ENCODE results near the gene TAAR6.
"Not testable (repeated sequence)": the region's sequence is repeated elsewhere in the genome, so short reads cannot be mapped to it uniquely, and the experiment has no call there.

TAAR6 gene

GRCh38 chr6:132548746-132549463 is 21.2 kb upstream of the TAAR6 start:
- no peaks in the 10 kb centered on the region for H3K4me1 ChIP-seq (ENCODE audit: control insufficient read depth, insufficient read depth, low read length)
- H3K27me3 ChIP-seq (replicated peaks; ENCODE audit: control insufficient read depth, insufficient read depth, low read length): peaks cover 30% of the 10 kb centered on the region
- no peak overlapping the region for H3K9ac ChIP-seq (ENCODE audit: low read length)
- no peaks in the 10 kb centered on the region for H3K9me3 ChIP-seq (ENCODE audit: control insufficient read depth, low read length)
- H3K4me3 ChIP-seq (ENCODE audit: low read length): no peak overlapping the region
- H3K36me3 ChIP-seq (ENCODE audit: control insufficient read depth, insufficient read depth, low read length, severe bottlenecking): no peaks in the 10 kb centered on the region
- DNase-seq (ENCODE audit: low read depth): no peak

- Histone ChIP-seq H3K9me3 (ENCODE audit: control insufficient read depth, low read length) (no peaks in the 10 kb centered on the region), H3K27me3 (replicated peaks; ENCODE audit: control insufficient read depth, insufficient read depth, low read length) (peaks cover 29% of the 10 kb centered on the region), H3K36me3 (ENCODE audit: control insufficient read depth, insufficient read depth, low read length, severe bottlenecking) (no peaks in the 10 kb centered on the region), H3K4me3 (ENCODE audit: low read length) (no peak overlapping the region), H3K4me1 (ENCODE audit: control insufficient read depth, insufficient read depth, low read length) (no peaks in the 10 kb centered on the region), H3K9ac (ENCODE audit: low read length) (no peak overlapping the region)
- no peak for DNase-seq (ENCODE audit: low read depth)
Observed at GRCh38 chr6:132551214-132551613, 18.9 kb upstream of the TAAR6 start.

GRCh38 chr6:132552372-132552771 is 17.8 kb upstream of the TAAR6 start, which contains the start of gene TAAR8:
Gene TAAR8 (plus strand): TSS chr6:132552672. CDS start chr6:132552693, 21 bp downstream.
- peaks cover 22% of the 10 kb centered on the region for H3K27me3 ChIP-seq (replicated peaks; ENCODE audit: control insufficient read depth, insufficient read depth, low read length)
- no peak for DNase-seq (ENCODE audit: low read depth)
- no peaks in the 10 kb centered on the region for H3K4me1 ChIP-seq (ENCODE audit: control insufficient read depth, insufficient read depth, low read length)
- H3K9ac ChIP-seq (ENCODE audit: low read length): no peak within 1 kb of the TSS
- no peak within 1 kb of the TSS for H3K4me3 ChIP-seq (ENCODE audit: low read length)
- H3K9me3 ChIP-seq (ENCODE audit: control insufficient read depth, low read length): no peaks in the 10 kb centered on the region
- H3K36me3 ChIP-seq (ENCODE audit: control insufficient read depth, insufficient read depth, low read length, severe bottlenecking): no peaks in the 10 kb centered on the region

- peaks cover 27% of the 10 kb centered on the region for H3K27me3 ChIP-seq (replicated peaks; ENCODE audit: control insufficient read depth, insufficient read depth, low read length)
- not testable (repeated sequence) for H3K9ac ChIP-seq (ENCODE audit: low read length); H3K36me3 ChIP-seq (ENCODE audit: control insufficient read depth, insufficient read depth, low read length, severe bottlenecking); DNase-seq (ENCODE audit: low read depth); H3K4me1 ChIP-seq (ENCODE audit: control insufficient read depth, insufficient read depth, low read length); H3K4me3 ChIP-seq (ENCODE audit: low read length); H3K9me3 ChIP-seq (ENCODE audit: control insufficient read depth, low read length)
Observed at GRCh38 chr6:132560087-132560486, 10.0 kb upstream of the TAAR6 start.

GRCh38 chr6:132566404-132566803 is 3.7 kb upstream of the TAAR6 start:
- DNase-seq (ENCODE audit: low read depth): no peak
- Histone ChIP-seq H3K4me3 (ENCODE audit: low read length) (no peak overlapping the region), H3K9me3 (ENCODE audit: control insufficient read depth, low read length) (no peaks in the 10 kb centered on the region), H3K9ac (ENCODE audit: low read length) (no peak overlapping the region), H3K4me1 (ENCODE audit: control insufficient read depth, insufficient read depth, low read length) (no peaks in the 10 kb centered on the region), H3K36me3 (ENCODE audit: control insufficient read depth, insufficient read depth, low read length, severe bottlenecking) (no peaks in the 10 kb centered on the region), H3K27me3 (replicated peaks; ENCODE audit: control insufficient read depth, insufficient read depth, low read length) (peaks cover 55% of the 10 kb centered on the region)

- H3K27me3 ChIP-seq (replicated peaks; ENCODE audit: control insufficient read depth, insufficient read depth, low read length): peaks cover 50% of the 10 kb centered on the region
- no peaks in the 10 kb centered on the region for H3K36me3 ChIP-seq (ENCODE audit: control insufficient read depth, insufficient read depth, low read length, severe bottlenecking)
- no peaks in the 10 kb centered on the region for H3K4me1 ChIP-seq (ENCODE audit: control insufficient read depth, insufficient read depth, low read length)
- H3K9me3 ChIP-seq (ENCODE audit: control insufficient read depth, low read length): no peaks in the 10 kb centered on the region
- no peak overlapping the region for H3K4me3 ChIP-seq (ENCODE audit: low read length)
- DNase-seq (ENCODE audit: low read depth): no peak
- no peak overlapping the region for H3K9ac ChIP-seq (ENCODE audit: low read length)
Observed at GRCh38 chr6:132567566-132567965, 2.6 kb upstream of the TAAR6 start.

GRCh38 chr6:132568611-132569010 is 1.5 kb upstream of the TAAR6 start:
- H3K4me1 ChIP-seq (ENCODE audit: control insufficient read depth, insufficient read depth, low read length): no peaks in the 10 kb centered on the region
- DNase-seq (ENCODE audit: low read depth): no peak
- H3K9me3 ChIP-seq (ENCODE audit: control insufficient read depth, low read length): no peaks in the 10 kb centered on the region
- H3K36me3 ChIP-seq (ENCODE audit: control insufficient read depth, insufficient read depth, low read length, severe bottlenecking): no peaks in the 10 kb centered on the region
- H3K4me3 ChIP-seq (ENCODE audit: low read length): no peak overlapping the region
- peaks cover 49% of the 10 kb centered on the region for H3K27me3 ChIP-seq (replicated peaks; ENCODE audit: control insufficient read depth, insufficient read depth, low read length)
- no peak overlapping the region for H3K9ac ChIP-seq (ENCODE audit: low read length)

DNA sequence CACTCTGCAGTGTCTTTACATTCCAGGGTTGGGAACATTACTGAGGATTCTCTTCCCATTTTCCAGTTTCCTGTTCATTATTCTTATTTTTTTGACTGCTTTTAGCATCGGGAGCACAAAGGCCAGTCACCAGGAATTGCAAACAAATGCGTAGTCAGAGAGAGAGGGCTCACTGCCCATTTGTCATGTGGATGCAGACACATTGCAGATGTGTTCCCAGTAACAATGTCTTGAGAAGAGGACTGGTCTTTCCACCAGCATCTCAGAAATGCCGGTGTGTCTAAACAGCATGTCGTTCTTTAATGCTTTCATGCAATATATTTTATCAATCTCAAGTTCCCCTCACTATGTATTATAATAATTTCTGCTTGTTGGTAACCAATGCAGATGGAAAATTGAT is 952 bp upstream of the TAAR6 start:
- no peak for DNase-seq (ENCODE audit: low read depth)
- no peak overlapping the region for H3K9ac ChIP-seq (ENCODE audit: low read length)
- H3K9me3 ChIP-seq (ENCODE audit: control insufficient read depth, low read length): no peaks in the 10 kb centered on the region
- no peak overlapping the region for H3K4me3 ChIP-seq (ENCODE audit: low read length)
- H3K27me3 ChIP-seq (replicated peaks; ENCODE audit: control insufficient read depth, insufficient read depth, low read length): peaks cover 49% of the 10 kb centered on the region
- no peaks in the 10 kb centered on the region for H3K4me1 ChIP-seq (ENCODE audit: control insufficient read depth, insufficient read depth, low read length)
- no peaks in the 10 kb centered on the region for H3K36me3 ChIP-seq (ENCODE audit: control insufficient read depth, insufficient read depth, low read length, severe bottlenecking)

DNA sequence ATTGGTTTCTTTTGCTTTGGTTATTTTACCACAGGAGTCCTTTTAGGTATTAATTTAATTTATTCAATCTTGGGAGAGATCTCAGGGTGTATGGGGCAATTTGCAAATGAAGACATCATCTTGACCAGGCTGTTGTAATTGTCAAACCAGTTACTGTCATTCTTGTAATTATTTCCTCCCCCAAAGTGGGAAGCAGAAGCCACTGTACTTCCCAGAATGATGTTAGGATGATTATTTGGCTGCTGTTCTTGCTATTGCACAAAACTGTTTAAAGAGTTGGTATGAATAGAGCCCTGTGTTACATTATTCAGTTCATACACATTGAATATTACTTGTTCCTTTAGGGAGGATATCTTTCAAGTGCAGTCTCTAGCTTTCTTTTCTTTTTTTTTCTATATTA is 1.7 kb downstream of the TAAR6 start:
- Histone ChIP-seq H3K36me3 (ENCODE audit: control insufficient read depth, insufficient read depth, low read length, severe bottlenecking) (no peaks in the 10 kb centered on the region), H3K4me3 (ENCODE audit: low read length) (no peak overlapping the region), H3K9ac (ENCODE audit: low read length) (no peak overlapping the region), H3K4me1 (ENCODE audit: control insufficient read depth, insufficient read depth, low read length) (no peaks in the 10 kb centered on the region), H3K27me3 (replicated peaks; ENCODE audit: control insufficient read depth, insufficient read depth, low read length) (peaks cover 57% of the 10 kb centered on the region), H3K9me3 (ENCODE audit: control insufficient read depth, low read length) (no peaks in the 10 kb centered on the region)
- DNase-seq (ENCODE audit: low read depth): no peak

DNA sequence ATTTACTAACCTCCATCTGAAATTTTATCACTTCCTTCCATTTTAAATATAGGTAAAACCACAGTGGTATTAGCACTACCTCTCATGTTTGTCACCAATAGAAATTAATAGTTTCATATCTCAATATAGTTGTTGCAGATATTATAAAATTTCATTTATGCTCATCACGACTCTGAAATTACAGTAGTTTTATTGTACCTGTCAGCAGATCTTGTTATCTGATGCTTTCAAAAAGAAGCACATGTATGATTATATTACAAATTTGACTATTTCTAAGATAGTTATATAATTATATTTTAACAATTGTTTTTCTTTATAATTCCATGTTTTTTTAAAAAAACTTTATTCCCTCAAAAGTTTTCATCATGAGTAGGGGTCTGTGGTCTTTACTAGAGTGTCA is 14.6 kb downstream of the TAAR6 start:
- Histone ChIP-seq H3K36me3 (ENCODE audit: control insufficient read depth, insufficient read depth, low read length, severe bottlenecking) (no peaks in the 10 kb centered on the region), H3K4me3 (ENCODE audit: low read length) (no peak overlapping the region), H3K9ac (ENCODE audit: low read length) (no peak overlapping the region), H3K4me1 (ENCODE audit: control insufficient read depth, insufficient read depth, low read length) (no peaks in the 10 kb centered on the region), H3K9me3 (ENCODE audit: control insufficient read depth, low read length) (peaks cover 16% of the 10 kb centered on the region), H3K27me3 (replicated peaks; ENCODE audit: control insufficient read depth, insufficient read depth, low read length) (peaks cover 32% of the 10 kb centered on the region)
- no peak for DNase-seq (ENCODE audit: low read depth)

GRCh38 chr6:132587424-132587823 is 17.3 kb downstream of the TAAR6 start:
- Histone ChIP-seq H3K27me3 (replicated peaks; ENCODE audit: control insufficient read depth, insufficient read depth, low read length) (peaks cover 23% of the 10 kb centered on the region), H3K36me3 (ENCODE audit: control insufficient read depth, insufficient read depth, low read length, severe bottlenecking) (no peaks in the 10 kb centered on the region), H3K9ac (ENCODE audit: low read length) (no peak overlapping the region), H3K4me3 (ENCODE audit: low read length) (no peak overlapping the region), H3K4me1 (ENCODE audit: control insufficient read depth, insufficient read depth, low read length) (no peaks in the 10 kb centered on the region), H3K9me3 (ENCODE audit: control insufficient read depth, low read length) (no peaks in the 10 kb centered on the region)
- DNase-seq (ENCODE audit: low read depth): no peak

DNA sequence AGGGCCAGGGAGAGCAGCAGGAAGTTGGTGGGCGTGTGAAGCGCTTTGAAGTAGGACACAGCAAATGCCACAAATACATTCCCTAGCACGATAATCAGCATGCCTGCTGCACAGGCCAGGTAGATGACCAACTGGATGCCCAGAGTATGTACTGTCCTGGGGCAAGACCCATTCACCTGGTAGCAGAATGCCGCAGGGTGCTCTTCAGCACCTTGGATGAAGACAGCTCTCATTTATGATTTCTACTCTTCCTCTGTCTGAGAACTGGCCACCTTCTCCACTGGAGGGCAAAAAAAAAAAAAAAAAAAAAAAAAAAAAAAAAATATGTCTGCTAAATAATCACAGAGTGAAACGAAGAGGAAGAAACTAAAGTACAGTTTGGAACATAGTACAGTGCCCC is 19.3 kb downstream of the TAAR6 start, which contains the start of gene TAAR5:
TSS of gene TAAR5 (minus strand) at position 288 of the 400 bp plus-strand sequence. CDS start at position 233, 55 bp downstream.
- Histone ChIP-seq H3K9ac (ENCODE audit: low read length) (no peak within 1 kb of the TSS), H3K4me1 (ENCODE audit: control insufficient read depth, insufficient read depth, low read length) (no peaks in the 10 kb centered on the region), H3K27me3 (replicated peaks; ENCODE audit: control insufficient read depth, insufficient read depth, low read length) (peaks cover 15% of the 10 kb centered on the region), H3K4me3 (ENCODE audit: low read length) (no peak within 1 kb of the TSS), H3K9me3 (ENCODE audit: control insufficient read depth, low read length) (no peaks in the 10 kb centered on the region), H3K36me3 (ENCODE audit: control insufficient read depth, insufficient read depth, low read length, severe bottlenecking) (no peaks in the 10 kb centered on the region)
- DNase-seq (ENCODE audit: low read depth): no peak
